Adrenal gland (tissue), 12 donors: ENCODE data around the gene LYRM1. TPM values are rescaled to one million over a fixed set of nuclear protein-coding genes. Genes with fewer than 3 reads are reported as not detected.

Experiments
- DNase-seq, 7 donors: peaks; one replicate each; pipeline ENCODE4 v3.0.0-alpha.2; 2019 to 2020
- H3K27ac ChIP-seq, 5 donors: fragments of 200-600 bp; sonication (generic) in 4 of 5; 1 replicate in 3 of 5; 2 replicates in 2 of 5; pipeline versions ENCODE4 v1.5.1 to v1.8.0; 2016 to 2020; ENCODE audit warnings: mild to moderate bottlenecking in 1 of 5
- H3K27me3 ChIP-seq: fragments of 200-600 bp; 2 replicates; pipeline ENCODE4 v1.8.0; 2021
- H3K36me3 ChIP-seq, 2 donors: fragments of 200-600 bp; replicated peaks in 1 of 2; 1 replicate in 1 of 2; 2 replicates in 1 of 2; pipeline versions ENCODE4 v1.5.1 to v1.8.0; 2018 to 2022
- H3K4me1 ChIP-seq, 2 donors: fragments of 200-600 bp; replicated peaks in 1 of 2; 1 replicate in 1 of 2; 2 replicates in 1 of 2; pipeline versions ENCODE4 v1.5.1 to v1.8.0; 2018 to 2021
- H3K4me3 ChIP-seq, 4 donors: fragments of 200-600 bp; sonication (generic) in 3 of 4; one replicate each; pipeline ENCODE4 v1.5.1; 2016 to 2018
- H3K9me3 ChIP-seq, 3 donors: fragments of 200-600 bp; sonication (generic) in 1 of 3; replicated peaks in 1 of 3; 1 replicate in 2 of 3; 2 replicates in 1 of 3; pipeline versions ENCODE4 v1.5.1 to v1.8.0; 2016 to 2021
- POLR2A ChIP-seq, 2 donors: fragments of 450-650 bp; IDR thresholded peaks; one replicate each; pipeline ENCODE4 v1.6.1; 2017; ENCODE audit warnings: antibody characterized with exemption in 2 of 2, mild to moderate bottlenecking in 2 of 2, moderate library complexity in 1 of 2
- WGBS, 4 donors: extraction: QIAGEN DNeasy Blood & Tissue Kit in 2 of 4; methylation state at CpG; one replicate each; pipeline versions ENCODE4 v1.1.5 to v1.1.7; 2013 to 2017; 5-methylcytosine and 5-hydroxymethylcytosine counted together
- intact Hi-C, 2 donors: fragments of 100-400 bp; cut with DNase I; formaldehyde crosslinking; loops; one replicate each; pipeline versions ENCODE4 v1.14.1 to v1.15.0; 2022 to 2023
- polyA plus RNA-seq, 3 donors: library from polyadenylated mRNA; stranded (reverse); fragments of 200-250 nt in 2 of 3; fragments of 350-450 nt in 1 of 3; fragmentation: Illumina TruSeq in 1 of 3; extraction: RNeasy Lipid Tissue Mini Kit (QIAGEN cat#74804) in 1 of 3; gene quantifications; one replicate each; pipeline ENCODE4 v1.2.3, GENCODE V29; 2013 to 2014
- total RNA-seq, 9 donors: library from RNA; depleted of rRNA in 4 of 9; stranded (reverse); fragments of >200 nt in 4 of 9; fragments of 120-200 nt in 1 of 9; fragmentation: NEBNext Ultra II Directional in 1 of 9; extraction: Animal tissue kit (Norgen Biotek cat#: 25700) in 1 of 9; gene quantifications; one replicate each; pipeline versions ENCODE4 v1.1.0 to v1.2.4, GENCODE V29; 2013 to 2023
- TF ChIP-seq, protein P1 (sequence below), 6 experiments: fragments of 450-650 bp in 4 of 6; fragments of 200-600 bp in 2 of 6; sonication (generic) in 1 of 6; IDR thresholded peaks; 1 replicate in 5 of 6; 2 replicates in 1 of 6; pipeline versions ENCODE4 v1.5.1 to v1.8.0; 2016 to 2021; ENCODE audit warnings: antibody characterized with exemption in 6 of 6, mild to moderate bottlenecking in 2 of 6, moderate library complexity in 1 of 6
- donor health status: healthy with polysubstance abuse.
- donor health status: Bipolar disorder and iron deficiency.
- donor health status: DM: yes; HTN: yes; CAD: no.
- donor health status: DM: no; HTN: no; CAD: no.
- donor health status: DM: no; HTN: no; CAD: no.
- donor health status: DM: yes; HTN: yes; CAD: no.

Gene LYRM1
- total and polyA plus RNA-seq, 12 donors: 18.0 to 74.0 (median 38.0) TPM

GRCh38 chr16:20897253-20897897 lies 3.2 kb upstream of the LYRM1 start:
- H3K36me3 ChIP-seq: peaks cover 0 to 16% of the 10 kb centered on the region in 2 donors
- intact Hi-C loops: loop anchor here in 1 of 2 donors (5.0 kb wide), 1 partner anchor 45 kb away; no protein-coding TSS in a partner anchor

DNA sequence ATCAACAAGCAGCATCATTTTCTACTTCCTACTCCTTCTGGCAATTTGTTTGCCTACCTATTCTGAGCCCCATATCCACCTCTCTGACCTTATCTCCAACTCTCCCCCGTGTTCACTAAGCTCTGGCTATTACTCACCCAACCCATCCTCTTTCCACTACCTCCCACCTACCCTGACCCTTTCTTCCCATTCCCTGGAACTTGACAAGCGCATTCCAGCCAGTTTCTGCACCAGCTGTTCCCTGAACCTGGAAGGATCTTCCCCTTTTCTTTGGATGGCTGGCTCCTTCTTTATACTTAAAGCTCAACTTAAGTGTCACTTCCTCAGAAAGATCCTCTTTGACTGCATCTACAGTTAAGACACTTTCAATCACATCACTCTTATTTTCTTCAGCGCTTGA lies 2.6 kb upstream of the LYRM1 start:
- 65 to 73% (median 69%) methylated on average over 3 of the region's 3 CpGs for WGBS, 4 donors
- H3K9me3 ChIP-seq: no peaks in the 10 kb centered on the region
- peak overlapping the region in 2 of 5 donors; percentile 98 to 99 for H3K27ac ChIP-seq

More at GRCh38 chr16:20897253-20897897, 3.2 kb upstream of the LYRM1 start:
- H3K4me1 ChIP-seq: peaks cover 18 to 37% of the 10 kb centered on the region in 2 donors
- peak overlapping the region in 2 of 5 donors; percentile 98 to 99 for H3K27ac ChIP-seq
- TF ChIP-seq, protein P1, sequence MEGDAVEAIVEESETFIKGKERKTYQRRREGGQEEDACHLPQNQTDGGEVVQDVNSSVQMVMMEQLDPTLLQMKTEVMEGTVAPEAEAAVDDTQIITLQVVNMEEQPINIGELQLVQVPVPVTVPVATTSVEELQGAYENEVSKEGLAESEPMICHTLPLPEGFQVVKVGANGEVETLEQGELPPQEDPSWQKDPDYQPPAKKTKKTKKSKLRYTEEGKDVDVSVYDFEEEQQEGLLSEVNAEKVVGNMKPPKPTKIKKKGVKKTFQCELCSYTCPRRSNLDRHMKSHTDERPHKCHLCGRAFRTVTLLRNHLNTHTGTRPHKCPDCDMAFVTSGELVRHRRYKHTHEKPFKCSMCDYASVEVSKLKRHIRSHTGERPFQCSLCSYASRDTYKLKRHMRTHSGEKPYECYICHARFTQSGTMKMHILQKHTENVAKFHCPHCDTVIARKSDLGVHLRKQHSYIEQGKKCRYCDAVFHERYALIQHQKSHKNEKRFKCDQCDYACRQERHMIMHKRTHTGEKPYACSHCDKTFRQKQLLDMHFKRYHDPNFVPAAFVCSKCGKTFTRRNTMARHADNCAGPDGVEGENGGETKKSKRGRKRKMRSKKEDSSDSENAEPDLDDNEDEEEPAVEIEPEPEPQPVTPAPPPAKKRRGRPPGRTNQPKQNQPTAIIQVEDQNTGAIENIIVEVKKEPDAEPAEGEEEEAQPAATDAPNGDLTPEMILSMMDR (IDR thresholded peaks at IDR 0.05): no peak
- no peaks in the 10 kb centered on the region for H3K9me3 ChIP-seq
- peak in 6 of 7 donors; percentile 48 to 77 (median 65) for DNase-seq
- no peak overlapping the region for H3K4me3 ChIP-seq
- H3K27me3 ChIP-seq: no peaks in the 10 kb centered on the region
- 65 to 73% (median 70%) methylated on average over 4 of the region's 4 CpGs for WGBS, 4 donors

DNA sequence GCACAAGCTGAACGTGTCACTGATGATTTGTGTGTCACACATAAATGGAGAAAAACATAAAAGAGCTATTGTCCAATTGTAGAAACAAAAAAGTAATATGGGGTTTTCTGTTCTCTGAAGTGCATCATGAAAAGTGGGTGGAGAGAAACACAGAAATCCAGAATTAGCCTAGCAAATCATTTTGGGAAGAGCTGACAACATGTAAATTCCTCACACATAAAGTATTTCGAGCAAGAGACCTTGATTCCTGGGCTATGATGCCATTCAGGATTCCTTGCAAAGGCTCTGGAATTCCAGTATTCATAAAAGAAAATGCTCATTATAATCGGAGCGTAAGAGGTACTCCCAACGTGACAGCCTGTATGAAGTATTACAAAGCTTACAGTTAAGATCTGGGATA lies 1.5 kb upstream of the LYRM1 start:
- Histone ChIP-seq H3K4me1 (peaks cover 25 to 53% of the 10 kb centered on the region in 2 donors), H3K36me3 (peaks cover 0 to 20% of the 10 kb centered on the region in 2 donors), H3K27ac (peak overlapping the region; percentile 68 to 99 (median 95)), H3K9me3 (no peaks in the 10 kb centered on the region), H3K27me3 (no peaks in the 10 kb centered on the region), H3K4me3 (peak overlapping the region in 3 of 4 donors; percentile 57 to 72 (median 68))
- no peak for DNase-seq
- intact Hi-C loops: loop anchor here in 1 of 2 donors (5.0 kb wide), 1 partner anchor 47 kb away; no protein-coding TSS in a partner anchor
- TF ChIP-seq POLR2A (IDR thresholded peaks at IDR 0.05): peak in 1 of 2 donors; percentile 66
- TF ChIP-seq, protein P1 (IDR thresholded peaks at IDR 0.05): no peak
- WGBS, 4 donors: 13 to 16% (median 15%) methylated on average over 5 of the region's 5 CpGs

More for the DNA sequence above, 2.6 kb upstream of the LYRM1 start:
- intact Hi-C loops: loop anchor here in 1 of 2 donors (5.0 kb wide), 1 partner anchor 46 kb away; no protein-coding TSS in a partner anchor
- no peak for DNase-seq
- no peaks in the 10 kb centered on the region for H3K27me3 ChIP-seq
- TF ChIP-seq POLR2A (IDR thresholded peaks at IDR 0.05): no peak
- TF ChIP-seq, protein P1 (IDR thresholded peaks at IDR 0.05): no peak
- peaks cover 18 to 43% of the 10 kb centered on the region in 2 donors for H3K4me1 ChIP-seq
- H3K4me3 ChIP-seq: peak overlapping the region in 1 of 4 donors; percentile 68
- H3K36me3 ChIP-seq: peaks cover 0 to 19% of the 10 kb centered on the region in 2 donors

DNA sequence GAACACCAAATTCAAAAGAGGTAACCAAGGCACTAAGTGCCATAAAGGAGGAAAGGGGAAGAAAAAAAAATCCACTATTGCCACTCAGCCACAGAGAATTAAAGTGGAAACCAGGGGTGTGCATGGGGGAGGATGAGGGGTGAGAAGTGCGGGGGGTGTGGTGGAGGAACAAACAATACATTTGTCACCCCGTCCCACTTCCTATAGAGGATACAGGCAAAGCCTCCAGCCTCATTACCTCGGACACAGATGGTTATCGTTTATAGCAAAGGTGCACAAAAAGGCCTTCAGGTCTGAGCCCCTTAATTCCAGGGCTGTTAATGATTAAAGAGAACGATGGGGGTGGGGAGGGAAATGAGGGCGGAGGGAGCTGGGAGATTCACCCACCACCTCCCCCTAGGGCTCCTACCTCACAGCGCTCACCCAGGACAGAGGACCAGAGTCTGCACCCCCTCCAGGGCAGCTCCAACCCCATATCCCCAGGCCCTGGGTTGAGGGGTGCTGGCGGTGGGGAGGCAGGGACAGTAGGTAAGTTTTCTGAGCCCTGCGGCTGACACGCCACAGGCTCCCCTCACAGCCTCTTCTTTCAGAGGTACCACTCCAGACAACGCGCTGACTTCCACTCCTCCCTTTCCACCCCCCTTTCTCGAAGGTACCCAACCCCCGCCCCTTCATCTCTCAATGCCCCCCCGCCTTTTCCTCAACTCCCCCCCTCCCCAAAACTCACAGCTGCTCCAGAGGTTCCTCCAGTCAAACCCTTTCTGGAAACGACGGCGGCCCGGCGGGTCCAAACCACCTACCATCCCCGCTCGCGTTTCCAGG lies 883 bp upstream of the LYRM1 start:
- 0 to 2% (median 1%) methylated on average over 18 to 23 of the region's 23 CpGs for WGBS, 4 donors
- Histone ChIP-seq H3K27me3 (no peaks in the 10 kb centered on the region), H3K27ac (peak overlapping the region; percentile 68 to 99 (median 95)), H3K4me1 (peaks cover 30 to 58% of the 10 kb centered on the region in 2 donors), H3K4me3 (peak overlapping the region; percentile 57 to 82 (median 70)), H3K36me3 (peaks cover 0 to 15% of the 10 kb centered on the region in 2 donors), H3K9me3 (no peaks in the 10 kb centered on the region)
- TF ChIP-seq POLR2A (IDR thresholded peaks at IDR 0.05): no peak
- TF ChIP-seq, protein P1 (IDR thresholded peaks at IDR 0.05): no peak
- DNase-seq: peak in 5 of 7 donors; percentile 26 to 71 (median 43)
- intact Hi-C loops: loop anchor here in 1 of 2 donors (5.0 kb wide), 1 partner anchor 47 kb away; no protein-coding TSS in a partner anchor
